ENCODE measurements around the gene GABRD.

The GABRD gene

DNA sequence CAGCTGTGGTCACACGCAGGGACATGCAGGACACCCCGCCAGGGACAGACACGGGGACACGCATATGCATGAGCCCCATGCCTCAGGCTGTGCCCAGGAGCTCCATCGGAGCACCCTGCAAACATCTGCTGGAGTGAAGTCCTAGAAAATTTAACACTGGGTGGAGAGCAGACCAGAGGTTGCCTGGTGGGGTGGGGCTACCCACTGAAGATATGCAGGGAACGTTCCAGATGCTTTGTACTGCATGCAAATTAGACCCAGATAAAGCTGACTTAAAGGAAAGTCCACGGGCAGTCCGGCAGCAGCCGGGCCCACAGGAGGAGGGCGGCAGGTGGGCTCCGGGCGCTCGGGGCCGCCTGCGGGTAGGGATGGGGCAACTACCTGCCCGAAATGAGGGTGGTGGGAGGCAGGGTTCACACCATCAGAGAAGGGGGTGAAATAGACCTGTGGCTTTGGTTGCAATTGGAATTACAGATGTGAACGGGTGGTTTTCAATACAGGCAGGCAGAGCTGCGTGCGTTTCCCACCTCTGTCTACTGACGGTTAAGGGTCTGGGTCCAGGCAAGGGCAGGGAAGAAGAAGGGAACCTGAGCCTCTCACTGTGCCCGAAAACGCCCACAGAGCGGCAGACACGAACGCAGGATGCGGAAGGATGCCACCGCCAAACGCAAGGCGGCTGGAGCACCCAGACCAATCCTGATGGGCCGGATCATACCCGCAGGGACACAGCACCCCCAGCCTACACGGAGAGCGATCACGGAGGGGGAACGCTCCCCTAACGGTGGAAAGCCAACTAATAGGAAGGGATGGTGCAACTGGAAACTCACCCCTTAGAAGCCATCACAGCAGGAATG, 36.5 kb upstream of the GABRD start:
- H3K4me3 ChIP-seq (ENCODE audit: low read length): no peak overlapping the region

GRCh38 chr1:1984560-1985070, 34.5 kb upstream of the GABRD start:
- DNase-seq (ENCODE audit: low read depth, low spot score): no peak
- H3K4me3 ChIP-seq (ENCODE audit: low read length): no peak overlapping the region

More for the DNA sequence above, 36.5 kb upstream of the GABRD start:
- no peak for DNase-seq (ENCODE audit: low read depth, low spot score)

GRCh38 chr1:1985375-1986050, 33.6 kb upstream of the GABRD start:
- H3K4me3 ChIP-seq (ENCODE audit: low read length): no peak overlapping the region
- no peak for DNase-seq (ENCODE audit: low read depth, low spot score)

- DNase-seq (ENCODE audit: low read depth, low spot score): no peak
- H3K4me3 ChIP-seq (ENCODE audit: low read length): no peak overlapping the region
These were observed 32.5 kb upstream of the GABRD start for GRCh38 chr1:1986451-1987141.

DNA sequence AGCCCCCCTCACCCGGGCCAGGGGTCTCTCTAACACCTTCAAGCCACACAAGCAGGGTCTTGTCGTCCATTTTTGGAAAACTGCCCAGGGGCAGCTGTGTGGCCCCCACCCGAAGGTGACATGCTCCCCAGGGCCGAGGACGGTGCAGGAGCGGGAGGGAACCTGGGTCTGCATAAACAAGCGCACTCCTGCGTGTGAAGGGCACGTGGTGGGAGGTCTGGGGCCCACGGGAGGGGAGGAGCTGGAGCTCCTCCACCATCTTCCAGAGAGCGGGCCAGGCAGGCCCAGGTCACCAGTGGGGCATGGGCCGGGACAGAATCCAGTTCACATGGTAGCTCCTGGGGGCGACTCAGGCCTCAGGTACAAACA, 32.0 kb upstream of the GABRD start:
- H3K4me3 ChIP-seq (ENCODE audit: low read length): no peak overlapping the region
- no peak for DNase-seq (ENCODE audit: low read depth, low spot score)

- H3K4me3 ChIP-seq (ENCODE audit: low read length): no peak overlapping the region
- DNase-seq (ENCODE audit: low read depth, low spot score): no peak
These were observed 30.8 kb upstream of the GABRD start for GRCh38 chr1:1988061-1988945.

DNA sequence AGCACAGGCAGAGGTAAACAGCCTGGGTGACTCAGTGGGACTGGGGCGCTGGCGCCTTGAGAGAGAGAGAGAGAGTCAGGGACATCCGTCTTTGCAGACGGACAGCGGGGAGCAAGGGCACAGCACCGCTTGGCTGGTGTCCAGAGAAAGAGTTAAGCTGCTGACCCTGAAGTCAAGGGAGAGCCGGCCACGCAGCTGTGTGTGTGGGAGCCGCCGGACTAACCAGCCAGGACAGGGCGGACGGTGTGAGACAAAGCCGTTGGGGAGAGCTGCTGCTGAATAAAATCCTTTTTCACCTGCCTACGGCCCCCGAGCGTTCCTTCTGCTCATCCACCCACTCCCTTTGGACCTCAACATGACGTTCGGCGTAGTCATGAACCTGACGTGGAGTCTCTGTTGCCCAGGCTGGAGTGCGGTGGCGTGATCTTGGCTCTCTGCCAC, 30.0 kb upstream of the GABRD start:
- no peak overlapping the region for H3K4me3 ChIP-seq (ENCODE audit: low read length)
- no peak for DNase-seq (ENCODE audit: low read depth, low spot score)

DNA sequence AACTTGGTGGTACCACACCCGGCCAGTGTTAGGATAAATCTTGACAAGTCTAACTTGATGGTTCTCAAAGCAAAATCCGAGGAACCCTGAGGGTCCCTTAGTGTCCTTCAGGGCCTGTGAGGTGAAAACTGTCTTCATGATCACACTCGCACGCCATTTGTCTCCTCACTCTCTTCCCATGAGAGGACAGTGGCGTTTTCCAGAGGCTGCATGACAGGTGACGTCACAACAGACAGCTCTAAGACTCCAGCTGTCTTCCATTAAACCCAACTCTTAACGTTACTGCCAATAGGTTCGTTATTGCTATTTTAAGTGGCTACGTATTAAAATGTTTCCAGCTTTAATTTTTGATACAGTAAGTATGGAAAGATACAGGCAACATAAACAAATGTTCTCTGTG, 29.4 kb upstream of the GABRD start:
- no peak for DNase-seq (ENCODE audit: low read depth, low spot score)
- no peak overlapping the region for H3K4me3 ChIP-seq (ENCODE audit: low read length)

DNA sequence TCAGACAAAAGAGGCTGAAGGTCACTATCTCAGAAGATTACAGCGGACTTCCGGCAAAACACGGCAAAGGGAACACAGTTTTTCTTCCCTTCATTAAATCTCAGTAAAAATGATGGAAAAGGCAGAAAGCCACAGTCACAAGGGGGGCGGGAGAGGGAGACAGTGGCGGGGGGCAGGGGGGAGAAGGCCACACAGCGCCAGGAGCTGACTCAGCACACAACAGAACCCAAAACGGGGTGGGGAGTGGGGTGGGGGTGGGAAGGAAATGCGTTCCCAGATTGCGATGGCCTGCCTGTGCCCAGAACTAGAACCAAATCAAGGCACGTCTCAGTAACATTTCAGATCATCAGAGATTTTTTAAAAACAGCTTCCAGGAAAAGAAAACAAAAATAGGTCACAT, 28.9 kb upstream of the GABRD start:
- DNase-seq (ENCODE audit: low read depth, low spot score): no peak
- H3K4me3 ChIP-seq (ENCODE audit: low read length): no peak overlapping the region

- H3K4me3 ChIP-seq (ENCODE audit: low read length): no peak overlapping the region
These were observed 24.6 kb upstream of the GABRD start for GRCh38 chr1:1994536-1994935.

DNA sequence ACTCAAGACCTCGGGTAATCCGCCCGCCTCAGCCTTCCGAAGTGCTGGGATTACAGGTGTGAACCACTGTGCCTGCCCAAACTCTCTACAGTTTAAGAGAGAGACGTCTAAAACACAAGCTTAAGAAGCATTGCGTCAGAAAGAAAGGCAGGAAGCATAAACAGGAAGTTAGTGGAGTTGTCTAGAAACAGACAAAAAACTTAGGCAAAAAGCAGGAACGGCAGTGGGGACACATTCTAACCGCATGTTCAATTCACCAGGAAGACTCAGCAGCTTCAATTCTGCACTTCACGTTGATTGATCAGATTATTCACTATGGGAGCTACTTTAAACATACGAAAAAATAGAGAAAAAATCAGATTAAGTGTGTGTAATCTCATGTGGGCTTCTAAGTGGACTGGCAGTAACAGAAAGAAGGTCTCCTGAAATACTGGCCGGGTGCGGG, 22.9 kb upstream of the GABRD start:
- no peak overlapping the region for H3K4me3 ChIP-seq (ENCODE audit: low read length)
- peak; percentile 47 for DNase-seq (ENCODE audit: low read depth, low spot score)

More at GRCh38 chr1:1994536-1994935, 24.6 kb upstream of the GABRD start:
- DNase-seq (ENCODE audit: low read depth, low spot score): no peak

GRCh38 chr1:1997576-1997975, 21.6 kb upstream of the GABRD start:
- no peak for DNase-seq (ENCODE audit: low read depth, low spot score)
- no peak overlapping the region for H3K4me3 ChIP-seq (ENCODE audit: low read length)

- DNase-seq (ENCODE audit: low read depth, low spot score): no peak
These were observed 18.7 kb upstream of the GABRD start for GRCh38 chr1:2000432-2000831.

GRCh38 chr1:2000850-2001249, 18.3 kb upstream of the GABRD start:
- no peak overlapping the region for H3K4me3 ChIP-seq (ENCODE audit: low read length)
- no peak for DNase-seq (ENCODE audit: low read depth, low spot score)

More at GRCh38 chr1:2000432-2000831, 18.7 kb upstream of the GABRD start:
- no peak overlapping the region for H3K4me3 ChIP-seq (ENCODE audit: low read length)

- H3K4me3 ChIP-seq (ENCODE audit: low read length): no peak overlapping the region
- no peak for DNase-seq (ENCODE audit: low read depth, low spot score)
These were observed 17.3 kb upstream of the GABRD start for GRCh38 chr1:2001773-2002411.

- DNase-seq (ENCODE audit: low read depth, low spot score): no peak
- H3K4me3 ChIP-seq (ENCODE audit: low read length): no peak within 1 kb of the TSS
These were observed 15.5 kb upstream of the GABRD start, which contains the start of gene CFAP74 for GRCh38 chr1:2003541-2004131. CFAP74 (minus strand) TSS chr1:2003786; CDS start chr1:1990956, 12,830 bp downstream.

GRCh38 chr1:2004856-2005255, 14.3 kb upstream of the GABRD start:
- no peak for DNase-seq (ENCODE audit: low read depth, low spot score)
- no peak overlapping the region for H3K4me3 ChIP-seq (ENCODE audit: low read length)
